HG02885 (cell line): ENCODE data around the gene GTPBP3.

Experiments used
- ATAC-seq: cut with Tn5 transposase; IDR thresholded peaks from one replicate; pipeline ENCODE4 v1.9.1; 2021; ENCODE audit warnings: mild to moderate bottlenecking; ENCODE audit not compliant: unreplicated experiment, poor library complexity

GTPBP3 gene

DNA sequence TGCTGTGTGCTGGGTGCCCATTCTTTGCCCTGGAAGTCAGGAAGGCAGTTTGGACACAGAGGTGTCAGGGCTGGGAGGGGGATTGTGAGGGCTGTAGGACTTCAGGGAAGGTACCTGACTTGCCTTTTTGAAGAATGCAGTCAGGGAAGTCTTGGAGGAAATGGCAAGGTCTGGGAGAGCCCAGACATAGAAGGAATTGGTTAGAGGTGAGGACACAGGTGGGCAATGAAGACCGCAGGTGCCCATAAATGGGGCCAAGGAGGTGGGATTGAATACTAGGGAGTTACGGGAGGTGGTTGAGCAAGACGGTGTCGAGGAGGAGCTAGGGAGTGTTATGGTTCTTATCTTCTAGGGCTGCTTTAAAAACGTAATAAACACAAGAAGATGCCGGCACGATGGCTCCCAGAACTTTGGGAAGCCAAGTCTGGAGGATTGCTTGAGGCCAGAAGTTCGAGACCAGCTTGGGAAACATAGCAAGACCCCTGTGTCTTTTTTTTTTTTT lies 29.4 kb upstream of the GTPBP3 start:
- no peak for ATAC-seq

DNA sequence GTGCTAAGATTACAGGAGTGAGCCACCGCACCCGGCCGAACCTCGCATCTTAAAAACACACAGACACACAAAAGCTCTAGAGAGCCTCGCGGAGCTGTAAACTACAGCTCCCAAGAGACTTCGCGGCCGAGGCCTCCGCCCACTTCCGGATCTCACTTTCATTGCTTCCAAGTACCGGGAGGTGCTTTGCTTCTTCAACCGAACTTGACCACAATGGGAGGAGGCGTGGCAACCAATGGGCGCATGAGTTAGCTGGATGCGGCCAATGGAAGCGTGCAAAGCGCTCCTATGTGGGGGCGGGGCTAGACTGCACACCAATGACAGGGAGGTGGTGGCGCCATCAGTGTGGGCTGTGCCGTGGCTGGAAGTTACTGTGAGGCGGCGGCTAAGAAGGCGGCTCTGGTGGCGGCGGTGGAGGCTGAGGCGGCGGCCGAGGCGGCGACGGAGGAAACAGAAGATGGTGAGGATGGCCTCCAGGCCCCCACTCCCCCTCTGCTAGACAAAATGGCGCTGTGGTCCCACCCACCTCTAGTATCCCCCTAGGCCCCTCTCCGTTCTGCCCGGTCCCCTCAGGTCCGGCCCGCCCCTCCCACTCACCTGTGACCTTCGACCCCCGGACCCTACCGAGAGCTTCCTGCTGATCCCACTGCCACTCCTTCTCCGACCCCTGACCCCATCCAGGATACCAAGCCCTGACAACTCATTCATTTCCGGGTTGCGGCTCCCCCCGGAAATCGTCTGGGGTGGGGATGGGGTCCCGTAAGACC lies 28.0 kb upstream of the GTPBP3 start, which contains the start of gene DDA1:
Gene DDA1 (plus strand): TSS at position 366 of the 767 bp plus-strand sequence. CDS start 92 bp downstream, at position 458.
- peak; percentile 66 for ATAC-seq

GRCh38 chr19:17309965-17310461 lies 27.3 kb upstream of the GTPBP3 start:
- ATAC-seq, result no peak

GRCh38 chr19:17311455-17312188 lies 25.7 kb upstream of the GTPBP3 start:
- no peak for ATAC-seq

DNA sequence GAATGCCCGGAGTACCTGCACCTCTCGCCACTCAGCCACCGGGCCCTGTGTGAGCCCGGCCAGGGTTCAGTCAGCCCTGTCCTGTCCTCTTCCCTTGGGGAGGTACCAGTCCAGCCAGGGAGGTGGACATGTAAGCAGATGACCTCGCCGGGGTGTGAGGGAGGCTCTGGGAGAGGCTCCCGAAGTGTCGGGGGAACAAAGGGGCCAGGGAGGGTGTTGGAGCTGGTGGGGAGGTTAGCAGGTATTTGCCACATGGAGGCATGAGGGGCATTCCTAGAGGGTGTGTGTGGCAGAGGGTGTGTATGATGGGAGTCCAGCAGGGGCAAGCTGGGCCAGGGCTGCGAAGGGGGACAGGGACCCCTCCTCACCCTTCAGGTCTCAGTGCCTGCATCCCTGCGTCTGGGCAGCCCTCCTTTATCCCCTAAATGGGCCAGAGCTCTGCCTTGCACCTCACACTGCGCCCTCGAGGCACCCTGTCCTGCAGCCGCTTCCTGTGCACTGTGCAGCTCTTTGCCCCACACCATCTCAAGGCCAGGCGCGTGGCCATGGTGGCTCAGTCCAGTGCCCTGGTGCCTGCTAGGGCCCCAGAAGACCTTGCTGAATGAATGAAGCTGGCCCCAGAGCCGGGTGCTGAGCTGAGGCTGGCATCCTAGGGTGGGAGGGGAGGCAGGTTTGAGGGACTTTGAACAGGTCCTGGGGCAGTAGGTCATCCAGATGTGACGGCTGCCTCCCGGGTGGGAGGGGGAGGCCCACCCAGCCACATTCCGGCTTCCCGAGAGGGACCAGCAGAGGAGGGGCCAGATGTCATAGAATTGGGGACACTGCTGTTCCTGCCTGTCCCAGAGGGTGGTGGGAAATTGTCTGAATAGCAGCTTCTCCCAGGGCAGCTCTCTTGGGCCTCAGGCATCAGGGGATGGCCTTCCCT lies 24.9 kb upstream of the GTPBP3 start:
- ATAC-seq, result no peak

DNA sequence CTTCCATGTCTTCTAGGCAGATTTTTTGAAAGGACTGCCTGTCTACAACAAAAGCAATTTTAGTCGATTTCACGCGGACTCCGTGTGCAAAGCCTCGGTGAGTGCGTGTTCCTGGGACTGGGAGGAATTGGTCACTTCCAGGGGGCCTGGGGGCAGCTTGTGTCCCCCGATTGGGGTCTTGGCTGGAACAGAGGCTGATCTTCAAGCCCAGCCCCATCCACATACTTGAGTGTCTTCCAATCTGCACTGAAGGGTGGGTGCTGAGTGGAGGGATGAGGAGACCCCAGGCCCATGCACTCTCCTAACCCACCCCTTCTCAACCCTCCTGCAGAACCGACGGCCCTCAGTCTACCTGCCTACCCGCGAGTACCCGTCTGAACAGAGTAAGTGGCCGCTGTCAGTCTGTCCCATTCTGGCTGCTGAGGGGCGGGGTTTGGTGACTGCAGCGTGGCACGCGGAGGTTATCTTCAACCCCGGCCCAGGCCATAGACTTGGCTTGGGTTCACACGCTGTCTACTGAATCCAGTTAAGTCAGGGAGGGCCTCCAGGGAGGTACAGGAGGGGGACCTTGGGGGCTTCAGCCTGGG lies 23.3 kb upstream of the GTPBP3 start:
- no peak for ATAC-seq

- no peak for ATAC-seq
Observed at GRCh38 chr19:17318966-17319365, 18.4 kb upstream of the GTPBP3 start.

DNA sequence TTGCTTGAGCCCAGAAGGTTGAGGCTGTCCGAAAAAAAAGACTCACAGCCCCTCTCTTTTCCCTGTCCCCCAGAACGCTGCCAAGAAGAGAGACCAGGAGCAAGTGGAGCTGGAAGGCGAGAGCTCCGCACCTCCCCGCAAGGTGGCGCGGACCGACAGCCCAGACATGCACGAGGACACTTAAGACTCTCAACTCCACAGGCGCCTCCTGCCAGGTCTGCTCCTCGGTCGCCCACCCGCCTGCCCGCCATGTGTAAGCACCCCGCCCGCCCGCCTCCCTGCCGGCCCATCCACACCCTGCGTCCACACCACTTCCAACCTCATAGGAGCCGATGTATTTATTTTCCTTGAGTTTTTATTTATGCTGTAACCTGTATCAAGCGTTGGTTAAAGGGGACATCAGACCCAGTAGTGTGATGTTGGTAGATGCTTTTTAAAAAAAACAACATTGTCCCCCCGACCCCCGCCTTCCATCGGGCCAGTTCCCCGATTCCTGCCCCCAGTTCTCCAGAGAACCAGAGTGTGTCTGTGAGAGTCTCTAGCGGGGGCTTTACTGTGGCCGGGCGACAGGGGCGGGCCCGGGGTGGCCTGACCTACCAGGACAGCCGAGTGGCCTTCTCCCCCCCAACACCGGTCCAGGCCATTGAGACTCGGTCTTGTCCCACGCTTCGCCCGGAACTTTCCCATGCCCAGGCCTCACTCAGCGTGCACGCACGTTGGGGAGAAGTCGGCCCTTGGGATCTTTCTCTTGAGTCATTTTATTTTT lies 17.7 kb upstream of the GTPBP3 start:
- ATAC-seq, result no peak

GRCh38 chr19:17320435-17320834 lies 16.9 kb upstream of the GTPBP3 start:
- no peak for ATAC-seq

DNA sequence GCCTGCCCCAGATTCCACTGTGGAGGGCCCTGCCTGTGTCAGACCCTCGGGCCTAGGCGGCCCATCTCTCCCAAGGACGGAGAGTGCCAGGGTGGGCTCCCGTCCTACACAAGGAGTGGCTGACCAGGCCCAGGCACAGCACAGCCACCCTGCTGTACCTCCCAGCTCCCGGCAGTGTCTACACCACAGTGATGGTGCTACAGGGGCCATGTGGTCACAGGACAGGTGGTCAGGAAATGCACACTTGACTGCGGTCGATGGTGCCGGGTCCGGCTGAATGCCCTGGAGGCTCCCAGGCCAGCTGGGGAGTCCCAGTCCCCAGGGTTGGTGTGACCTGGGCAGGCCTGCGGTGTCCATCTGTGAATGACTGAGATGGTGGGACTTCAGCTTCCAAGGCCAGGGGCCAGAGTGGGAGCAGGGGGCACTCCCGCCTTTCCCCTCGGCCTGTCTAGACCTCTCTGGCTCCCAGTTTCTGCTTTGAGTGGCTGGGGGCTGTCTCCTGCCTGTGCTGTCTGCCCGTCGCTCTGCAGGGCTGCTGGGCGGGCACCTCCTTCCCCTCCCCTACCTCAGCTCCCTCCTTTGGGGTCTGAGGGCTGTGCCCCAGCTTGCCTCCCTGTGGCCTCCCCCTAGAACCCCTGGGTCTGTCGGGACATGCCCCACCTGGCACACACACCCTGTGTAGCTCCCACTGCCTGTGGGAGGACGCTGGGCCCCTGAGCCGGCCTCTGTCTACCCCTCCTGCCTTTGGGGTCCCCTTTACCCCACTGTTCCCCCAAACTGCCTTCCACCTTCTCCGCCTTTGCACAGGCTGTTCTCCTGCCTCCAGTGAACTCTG lies 15.5 kb upstream of the GTPBP3 start:
- no peak for ATAC-seq

DNA sequence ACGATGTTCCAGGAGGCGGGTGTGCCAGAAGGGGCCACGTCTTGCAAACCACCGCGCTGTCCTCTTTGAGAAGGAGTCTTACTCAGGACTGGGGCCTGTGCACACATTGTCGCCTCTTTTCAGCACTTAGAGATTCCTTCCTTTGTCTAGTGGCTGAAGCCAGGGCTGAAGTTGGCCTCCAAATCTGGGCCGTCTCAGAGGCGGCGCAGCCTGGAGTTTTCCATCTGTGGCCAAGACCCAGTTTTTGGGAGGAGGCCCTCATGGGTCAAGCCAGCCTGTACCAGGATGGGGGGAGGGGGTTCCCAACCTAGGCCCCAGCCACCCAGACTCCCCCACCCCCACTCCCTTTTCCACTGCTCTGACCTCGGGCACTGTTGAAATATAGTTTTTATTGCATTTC lies 14.5 kb upstream of the GTPBP3 start:
- ATAC-seq, result no peak

DNA sequence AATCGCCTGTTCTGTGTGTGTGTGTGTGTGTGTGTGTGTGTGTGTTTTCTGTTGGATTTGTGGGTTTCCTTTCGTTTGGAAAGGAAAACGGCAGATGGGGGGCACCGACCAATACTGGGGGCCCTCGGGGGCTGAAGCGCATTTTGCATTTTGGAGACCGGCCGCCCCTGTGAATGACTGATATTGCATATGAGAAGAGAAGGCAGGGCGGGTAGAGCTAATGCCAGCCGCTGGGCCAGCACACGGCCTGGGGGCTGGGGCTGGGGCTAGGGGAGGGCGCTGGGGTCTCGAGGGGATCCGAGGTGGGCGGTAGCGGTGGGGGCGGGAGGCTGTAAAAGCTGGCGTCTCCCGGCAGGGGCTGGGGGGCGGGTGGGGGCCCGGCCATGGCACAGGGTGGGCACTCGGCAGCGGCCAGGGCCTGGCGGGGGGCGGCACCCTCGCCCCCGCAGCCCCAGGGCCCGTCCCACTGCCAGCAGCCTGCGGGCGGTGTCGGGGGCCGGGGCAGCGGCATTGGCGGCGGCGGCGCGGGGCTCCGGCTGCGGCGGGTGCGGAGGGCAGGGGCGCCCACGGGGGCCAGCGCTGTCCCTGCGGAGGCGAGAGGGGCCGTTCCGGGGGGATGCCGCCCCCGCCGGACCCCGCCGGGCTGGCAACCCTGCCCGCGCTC lies 13.9 kb upstream of the GTPBP3 start:
- ATAC-seq, result no peak

- ATAC-seq, result no peak
Observed at GRCh38 chr19:17323964-17324332, 13.4 kb upstream of the GTPBP3 start.

GRCh38 chr19:17324357-17325114 lies 12.8 kb upstream of the GTPBP3 start:
- no peak for ATAC-seq

DNA sequence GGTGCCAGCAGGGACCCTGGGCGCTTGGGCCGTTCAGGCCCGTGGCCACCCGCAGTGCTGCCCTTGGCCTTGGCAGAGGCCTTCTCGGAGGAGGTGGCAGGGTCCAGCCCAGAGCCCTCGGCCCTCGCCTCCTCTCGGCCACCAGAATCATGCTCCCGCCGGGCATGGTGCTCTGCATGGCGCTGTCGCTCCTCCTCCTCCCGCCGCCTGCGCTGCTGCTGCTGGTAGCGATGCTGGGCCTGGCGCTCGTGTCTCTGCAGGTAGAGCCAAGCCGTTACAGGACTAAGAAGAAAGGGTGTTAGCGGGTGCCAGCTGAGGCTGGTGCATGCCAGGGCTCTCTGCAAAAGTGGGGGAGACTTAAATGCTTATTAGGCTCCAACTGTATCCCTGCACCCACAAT lies 12.2 kb upstream of the GTPBP3 start:
- no peak for ATAC-seq

DNA sequence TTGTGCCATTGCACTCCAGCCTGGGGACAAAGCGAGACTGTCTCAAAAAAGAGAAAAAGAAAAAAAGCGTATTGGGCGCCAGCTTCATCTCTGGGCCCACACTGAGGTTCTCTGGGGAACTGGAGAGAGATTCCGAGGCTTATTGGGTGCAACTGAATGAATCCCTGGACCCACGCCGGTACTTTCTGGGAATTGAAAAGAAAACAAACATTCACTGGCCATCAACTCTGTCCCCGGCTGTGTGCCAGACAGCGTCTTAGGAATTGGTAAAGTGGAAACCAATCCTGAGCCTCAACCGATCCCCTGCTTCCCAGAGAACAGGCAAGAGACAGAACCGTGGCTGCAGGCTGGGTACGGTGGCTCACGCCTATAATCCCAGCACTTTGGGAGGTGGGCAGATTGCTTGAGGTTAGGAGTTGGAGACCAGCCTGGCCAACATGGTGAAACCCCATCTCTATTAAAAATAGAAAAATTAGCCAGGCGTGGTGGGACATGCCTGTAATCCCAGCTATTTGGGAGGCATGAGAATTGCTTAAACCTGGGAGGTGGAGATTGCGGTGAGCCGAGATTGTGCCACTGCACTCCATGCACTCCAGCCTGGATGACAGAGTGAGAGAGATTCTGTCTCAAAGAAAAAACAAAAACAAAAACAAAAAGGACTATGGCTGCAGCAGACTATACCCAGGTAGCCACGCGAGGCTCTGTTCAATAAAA lies 11.3 kb upstream of the GTPBP3 start:
- no peak for ATAC-seq

DNA sequence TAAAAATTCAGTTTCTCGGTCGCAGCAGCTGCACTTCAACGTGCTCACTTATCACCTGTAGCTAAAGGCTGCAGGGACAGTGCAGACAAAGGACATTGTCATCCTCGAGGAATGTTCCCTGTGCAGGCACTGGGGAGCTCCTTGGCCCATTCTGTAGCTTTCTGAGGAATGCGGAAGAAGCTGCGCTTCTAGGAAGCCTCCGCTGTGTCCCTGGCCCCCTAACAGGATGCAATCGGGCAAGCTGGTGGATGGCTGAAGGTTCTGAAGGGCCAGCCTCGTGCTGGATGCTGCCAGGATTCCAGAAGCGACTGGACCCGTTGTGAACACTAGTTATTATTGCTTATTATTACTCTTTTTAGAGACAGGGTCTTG lies 10.8 kb upstream of the GTPBP3 start:
- no peak for ATAC-seq
